Measurements from ENCODE around the gene SLC22A1. TPM values are rescaled to one million over a fixed set of nuclear protein-coding genes. Genes with fewer than 3 reads are reported as not detected.

The SLC22A1 gene
- total and polyA plus RNA-seq, 4 donors: 0.72 to 2.5 (median 1.3) TPM

- WGBS, 2 donors: 90 to 91% methylated on average over 14 of the region's 14 CpGs
- H3K4me1 ChIP-seq (ENCODE audit: control insufficient read depth in 5 of 5, insufficient read depth in 5 of 5, low read length in 5 of 5): peaks cover 0 to 8% (median 0%) of the 10 kb centered on the region in 5 donors
- H3K4me3 ChIP-seq: no peak overlapping the region
- TF ChIP-seq CTCF (IDR thresholded peaks at IDR 0.05; ENCODE audit: control extremely low read depth, extremely low read depth): no peak
- ATAC-seq (ENCODE audit: insufficient read depth, low FRiP score): no peak
- no peaks in the 10 kb centered on the region for H3K27me3 ChIP-seq (ENCODE audit: control insufficient read depth in 3 of 3, insufficient read depth in 3 of 3, low read length in 2 of 3)
- no peaks in the 10 kb centered on the region for H3K9me3 ChIP-seq (ENCODE audit: control insufficient read depth in 4 of 4, insufficient read depth in 3 of 4, low read length in 3 of 4)
- no peak overlapping the region for H3K27ac ChIP-seq (ENCODE audit: low read depth in 1 of 2, low read length in 1 of 2)
- no peak overlapping the region for H3K9ac ChIP-seq (ENCODE audit: insufficient read depth in 1 of 2, low read length in 2 of 2)
- H3K36me3 ChIP-seq (ENCODE audit: control insufficient read depth in 4 of 4, insufficient read depth in 4 of 4, low read length in 4 of 4): peaks cover 3 to 44% (median 12%) of the 10 kb centered on the region in 4 donors
- DNase-seq: peak in 2 of 3 donors; percentile 10 to 21
Observed at GRCh38 chr6:160102956-160103824, 18.4 kb upstream of the SLC22A1 start.

- DNase-seq (no peak), ATAC-seq (ENCODE audit: insufficient read depth, low FRiP score) (no peak)
- no peak overlapping the region for H3K9ac ChIP-seq (ENCODE audit: insufficient read depth in 1 of 2, low read length in 2 of 2)
- H3K27me3 ChIP-seq (ENCODE audit: control insufficient read depth in 3 of 3, insufficient read depth in 3 of 3, low read length in 2 of 3): no peaks in the 10 kb centered on the region
- no peaks in the 10 kb centered on the region for H3K9me3 ChIP-seq (ENCODE audit: control insufficient read depth in 4 of 4, insufficient read depth in 3 of 4, low read length in 3 of 4)
- no peak for TF ChIP-seq CTCF (IDR thresholded peaks at IDR 0.05; ENCODE audit: control extremely low read depth, extremely low read depth)
- peaks cover 0 to 8% (median 0%) of the 10 kb centered on the region in 5 donors for H3K4me1 ChIP-seq (ENCODE audit: control insufficient read depth in 5 of 5, insufficient read depth in 5 of 5, low read length in 5 of 5)
- no peak overlapping the region for H3K4me3 ChIP-seq
- H3K36me3 ChIP-seq (ENCODE audit: control insufficient read depth in 4 of 4, insufficient read depth in 4 of 4, low read length in 4 of 4): peaks cover 3 to 46% (median 12%) of the 10 kb centered on the region in 4 donors
- WGBS, 2 donors: 88 to 89% methylated on average over 7 of the region's 7 CpGs
- H3K27ac ChIP-seq (ENCODE audit: low read depth in 1 of 2, low read length in 1 of 2): no peak overlapping the region
Observed at GRCh38 chr6:160103825-160104100, 17.9 kb upstream of the SLC22A1 start.

- Histone ChIP-seq H3K27ac (ENCODE audit: low read depth in 1 of 2, low read length in 1 of 2) (no peak overlapping the region), H3K9me3 (ENCODE audit: control insufficient read depth in 4 of 4, insufficient read depth in 3 of 4, low read length in 3 of 4) (no peaks in the 10 kb centered on the region), H3K4me3 (no peak overlapping the region), H3K27me3 (ENCODE audit: control insufficient read depth in 3 of 3, insufficient read depth in 3 of 3, low read length in 2 of 3) (no peaks in the 10 kb centered on the region), H3K4me1 (ENCODE audit: control insufficient read depth in 5 of 5, insufficient read depth in 5 of 5, low read length in 5 of 5) (peaks cover 0 to 8% (median 0%) of the 10 kb centered on the region in 5 donors), H3K36me3 (ENCODE audit: control insufficient read depth in 4 of 4, insufficient read depth in 4 of 4, low read length in 4 of 4) (peaks cover 3 to 49% (median 13%) of the 10 kb centered on the region in 4 donors), H3K9ac (ENCODE audit: insufficient read depth in 1 of 2, low read length in 2 of 2) (no peak overlapping the region)
- no peak for TF ChIP-seq CTCF (IDR thresholded peaks at IDR 0.05; ENCODE audit: control extremely low read depth, extremely low read depth)
- ATAC-seq (ENCODE audit: insufficient read depth, low FRiP score): no peak
- no peak for DNase-seq
- 95% methylated on average over 20 of the region's 20 CpGs for WGBS, 2 donors
Observed at GRCh38 chr6:160104821-160105517, 16.6 kb upstream of the SLC22A1 start.
